K562 (cell line): ENCODE results near the gene ARPP21. TPM values are rescaled to one million over a fixed set of nuclear protein-coding genes. Genes with fewer than 3 reads are reported as not detected.
"Not testable (repeated sequence)": the region's sequence is repeated elsewhere in the genome, so short reads cannot be mapped to it uniquely, and the experiment has no call there.

Experiments used
- ATAC-seq: fragments of 200-7000 bp; cut with Tn5 transposase; 3 replicates; pipeline ENCODE4 v1.9.1; 2020; ENCODE audit warnings: moderate library complexity
- BruUV-seq: library from RNA; stranded (reverse); fragments of 400-500 nt; replicated peaks from 2 replicates; lab custom pipeline; 2021; lab: Mats Ljungman, UMichigan
- CTCF ChIA-PET: fragments of 300-600 bp; formaldehyde crosslinking; extraction: SDS; loops from one replicate; lab custom pipeline; 2021; ENCODE audit warnings: low intra/inter-chr PET ratio; lab: Yijun Ruan, JAX
- POLR2A ChIA-PET: fragments of 300-600, 350-650 bp; sonication (Branson Sonifier 250); formaldehyde crosslinking; extraction: SDS; loops from one replicate; lab custom pipeline; 2021; ENCODE audit warnings: antibody characterized with exemption, inconsistent platforms; lab: Yijun Ruan, JAX
- DNase-seq, 4 experiments: peaks; one replicate each; pipeline versions ENCODE4 v3.0.0 to v3.0.0-alpha.2; 2011 to 2018; ENCODE audit warnings: low spot score in 3 of 4, mixed read lengths in 3 of 4; ENCODE audit errors: extremely low read depth in 1 of 4
- FAIRE-seq: peaks from 2 replicates; lab custom pipeline; 2011; peaks lifted over from hg19 to GRCh38; lab: Jason Lieb, UNC
- H2AFZ ChIP-seq: 2 replicates; pipeline ENCODE4 v1.6.0; 2011; ENCODE audit warnings: low read depth, low read length, control low read depth, inconsistent platforms
- H3K27ac ChIP-seq: fragments of 200-600 bp; 3 replicates; pipeline ENCODE4 v1.8.0; 2011; ENCODE audit warnings: low read depth, mild to moderate bottlenecking, control low read depth, inconsistent platforms, low read length, moderate library complexity, mixed read lengths; ENCODE audit errors: extremely low read depth
- H3K27me3 ChIP-seq, 2 experiments: fragments of 300-600 bp in 1 of 2; 2 replicates in 1 of 2; 3 replicates in 1 of 2; pipeline versions ENCODE4 v1.6.0 to v1.8.0; 2011; ENCODE audit warnings: inconsistent platforms in 2 of 2, low read length in 2 of 2, mild to moderate bottlenecking in 1 of 2, mixed read lengths in 1 of 2, moderate library complexity in 1 of 2; ENCODE audit not compliant: control insufficient read depth in 2 of 2, insufficient read depth in 2 of 2
- H3K36me3 ChIP-seq: fragments of 300-600 bp; 3 replicates; pipeline ENCODE4 v1.8.0; 2011; ENCODE audit warnings: mild to moderate bottlenecking, low read length, inconsistent platforms; ENCODE audit not compliant: control insufficient read depth, insufficient read depth
- H3K4me1 ChIP-seq, 2 experiments: fragments of 200-600 bp in 1 of 2; replicated peaks in 1 of 2; 2 replicates in 1 of 2; 3 replicates in 1 of 2; pipeline versions ENCODE4 v1.5.1 to v1.8.0; 2011; ENCODE audit warnings: inconsistent platforms in 2 of 2, low read length in 2 of 2, mild to moderate bottlenecking in 1 of 2, mixed read lengths in 1 of 2, moderate library complexity in 1 of 2; ENCODE audit not compliant: control insufficient read depth in 2 of 2, insufficient read depth in 2 of 2
- H3K4me2 ChIP-seq: 2 replicates; pipeline ENCODE4 v1.6.1; 2011; ENCODE audit warnings: low read length, control low read depth, inconsistent platforms, mixed read lengths; ENCODE audit not compliant: insufficient read depth
- H3K4me3 ChIP-seq: fragments of 200-600 bp; sonication (generic), shearing (Covaris generic); 2 replicates; pipeline ENCODE4 v1.5.1; 2016; ENCODE audit warnings: control low read depth, inconsistent platforms
- H3K79me2 ChIP-seq: fragments of 200-600 bp; 3 replicates; pipeline ENCODE4 v1.8.0; 2011; ENCODE audit warnings: low read length, inconsistent platforms; ENCODE audit not compliant: control insufficient read depth, insufficient read depth
- H3K9ac ChIP-seq, 2 experiments: 2 replicates each; pipeline versions ENCODE4 v1.6.0 to v1.6.1; 2011; ENCODE audit warnings: low read depth in 2 of 2, low read length in 2 of 2, control low read depth in 1 of 2, inconsistent platforms in 1 of 2, mild to moderate bottlenecking in 1 of 2, mixed read lengths in 1 of 2; ENCODE audit not compliant: insufficient read depth in 1 of 2
- H3K9me1 ChIP-seq: one replicate; pipeline ENCODE4 v1.6.0; 2011; ENCODE audit warnings: inconsistent platforms, mild to moderate bottlenecking, low read length, moderate library complexity; ENCODE audit not compliant: control insufficient read depth, insufficient read depth
- H3K9me3 ChIP-seq: replicated peaks from 2 replicates; pipeline ENCODE4 v1.5.1; 2011; ENCODE audit warnings: low read depth, low read length, inconsistent platforms; ENCODE audit not compliant: control insufficient read depth, insufficient read depth
- H4K20me1 ChIP-seq: replicated peaks from 2 replicates; pipeline ENCODE4 v1.6.1; 2011; ENCODE audit warnings: low read length, inconsistent platforms, mixed read lengths; ENCODE audit not compliant: control insufficient read depth, insufficient read depth
- CBX1 ChIP-seq: sonication (generic); IDR thresholded peaks from 2 replicates; pipeline ENCODE4 v1.6.1; 2016; ENCODE audit warnings: antibody characterized with exemption, low read depth, mild to moderate bottlenecking
- FOXK1 ChIP-seq: sonication (generic); formaldehyde crosslinking; IDR thresholded peaks from 2 replicates; pipeline ENCODE4 v1.8.0; 2022; ENCODE audit warnings: missing genetic modification reagents, mild to moderate bottlenecking, borderline replicate concordance
- FUS ChIP-seq: fragments of 200-400 bp; formaldehyde crosslinking; optimal IDR thresholded peaks from 2 replicates; pipeline ENCODE3; 2017; ENCODE audit warnings: low read depth, low read length
- POLR2AphosphoS5 ChIP-seq: IDR thresholded peaks from 2 replicates; pipeline ENCODE4 v1.6.1; 2011; ENCODE audit warnings: mild to moderate bottlenecking, low read depth, low read length, moderate library complexity; ENCODE audit not compliant: control insufficient read depth, insufficient read depth
- RNF2 ChIP-seq: sonication (generic); IDR thresholded peaks from 2 replicates; pipeline ENCODE4 v1.6.1; 2016
- TAL1 ChIP-seq: fragments of 450-650 bp; IDR thresholded peaks from 2 replicates; pipeline ENCODE4 v1.6.1; 2016; ENCODE audit warnings: mild to moderate bottlenecking
- ZBTB2 ChIP-seq: fragments of 450-650 bp; IDR thresholded peaks from 2 replicates; pipeline ENCODE4 v1.6.1; 2016; ENCODE audit warnings: antibody characterized with exemption
- ZFP30 ChIP-seq: fragments of 250-450 bp; sonication (Bioruptor Pico); IDR thresholded peaks from 2 replicates; pipeline ENCODE4 v1.8.0; 2022; ENCODE audit warnings: moderate library complexity, mild to moderate bottlenecking, inconsistent platforms, borderline replicate concordance
- ZNF12 ChIP-seq: sonication (generic); formaldehyde crosslinking; IDR thresholded peaks from 2 replicates; pipeline ENCODE4 v1.4.0; 2020; ENCODE audit warnings: mild to moderate bottlenecking, missing genetic modification reagents
- ZNF146 ChIP-seq: IDR thresholded peaks from one replicate; pipeline ENCODE4 v1.6.1; 2018; ENCODE audit warnings: missing compliant biosample characterization; ENCODE audit not compliant: unreplicated experiment
- WGBS: fragments of 100-300 bp; shearing (Covaris generic); methylation state at CpG from one replicate; pipeline ENCODE4 v1.1.6; 2016; ENCODE audit warnings: low coverage, mixed read lengths; ENCODE audit not compliant: insufficient coverage; ENCODE audit errors: missing lambda C conversion rate; 5-methylcytosine and 5-hydroxymethylcytosine counted together
- in situ Hi-C: fragments of 300-500 bp; cut with MboI; formaldehyde crosslinking; loops from 4 replicates; pipeline ENCODE4 v1.15.0; 2018; ENCODE audit warnings: inconsistent platforms, mixed read lengths
- intact Hi-C: fragments of 100-400 bp; cut with micrococcal nuclease; formaldehyde crosslinking; loops from 2 replicates; pipeline ENCODE4 v1.14.2; 2022
- polyA plus RNA-seq, 8 experiments: library from polyadenylated mRNA; depleted of rRNA in 4 of 8; stranded (reverse) in 5 of 8; unstranded in 3 of 8; fragments of >200 nt; fragmentation: Nextera tagmentation in 2 of 8; fragmentation: Illumina TruSeq in 1 of 8; extraction: Ambion mirVana in 2 of 8; extraction: Trizol in 1 of 8; gene quantifications; 2 replicates each; pipeline versions ENCODE4 v1.2.1 to v1.2.3, GENCODE V29; 2011 to 2014; ENCODE audit warnings: inconsistent platforms in 1 of 8, missing spikeins in 1 of 8
- total RNA-seq, 7 experiments: library from RNA; depleted of rRNA in 6 of 7; stranded (reverse); fragments of >200 nt in 6 of 7; fragmentation: Illumina TruSeq in 2 of 7; extraction: Trizol in 2 of 7; gene quantifications; 2 replicates each; pipeline versions ENCODE4 v1.2.1 to v1.2.3, GENCODE V29; 2011 to 2021; ENCODE audit warnings: low replicate concordance in 1 of 7

The ARPP21 gene
- total and polyA plus RNA-seq, 9 of the 15 experiments (the other 6 are each of a cell fraction or from before 2014, with no cell fraction given) = not detected

- intact Hi-C loops, POLR2A ChIA-PET, ATAC-seq, H2AFZ ChIP-seq, H3K9me3 ChIP-seq, H3K9me1 ChIP-seq, FAIRE-seq, H3K36me3 ChIP-seq, in situ Hi-C loops, H3K9ac ChIP-seq, BruUV-seq, DNase-seq, H4K20me1 ChIP-seq, H3K4me1 ChIP-seq, H3K79me2 ChIP-seq, H3K4me2 ChIP-seq, CTCF ChIA-PET, H3K27me3 ChIP-seq, H3K27ac ChIP-seq, H3K4me3 ChIP-seq: not testable (repeated sequence)
- TF ChIP-seq ZNF146 (CRISPR knock-in tag) = peak; percentile 81
Measured at GRCh38 chr3:35815796-35816195, 176.5 kb downstream of the ARPP21 start.

- H3K9me3 ChIP-seq = no peaks in the 10 kb centered on the region; the same call in 1 of the 2 replicates
- H3K9me1 ChIP-seq = no peaks in the 10 kb centered on the region
- no TSS peak for BruUV-seq
- in situ Hi-C loops (no loop called here), intact Hi-C loops (no loop called here)
- H3K27me3 ChIP-seq = no peaks in the 10 kb centered on the region
- H3K4me1 ChIP-seq = no peaks in the 10 kb centered on the region
- no peak overlapping the region for H3K4me3 ChIP-seq
- CTCF ChIA-PET = no interaction called here
- POLR2A ChIA-PET = no interaction called here
- H3K9ac ChIP-seq = no peak overlapping the region
- H2AFZ ChIP-seq = no peak overlapping the region
- DNase-seq = no peak
- no peaks in the 10 kb centered on the region for H3K79me2 ChIP-seq
- no peak overlapping the region for H3K4me2 ChIP-seq
- no peaks in the 10 kb centered on the region for H3K36me3 ChIP-seq
- H3K27ac ChIP-seq = no peak overlapping the region
- ATAC-seq = no peak
- FAIRE-seq = no peak
- WGBS = 0% methylated on average over 4 of the region's 4 CpGs
- no peaks in the 10 kb centered on the region for H4K20me1 ChIP-seq
- TF ChIP-seq POLR2AphosphoS5 (no peak), CBX1 (no peak), ZBTB2 (no peak), FOXK1 (no peak), RNF2 (no peak), FUS (no peak), ZFP30 (CRISPR knock-in tag) (no peak), TAL1 (no peak), ZNF12 (CRISPR knock-in tag) (no peak)
Measured at GRCh38 chr3:35817216-35817615, 177.9 kb downstream of the ARPP21 start.
